Measurements from ENCODE around the gene KRT83.
"Not testable (repeated sequence)": the region's sequence is repeated elsewhere in the genome, so short reads cannot be mapped to it uniquely, and the experiment has no call there.

The KRT83 gene

GRCh38 chr12:52306731-52307130 lies 14.5 kb downstream of the KRT83 start:
- no peak for DNase-seq

DNA sequence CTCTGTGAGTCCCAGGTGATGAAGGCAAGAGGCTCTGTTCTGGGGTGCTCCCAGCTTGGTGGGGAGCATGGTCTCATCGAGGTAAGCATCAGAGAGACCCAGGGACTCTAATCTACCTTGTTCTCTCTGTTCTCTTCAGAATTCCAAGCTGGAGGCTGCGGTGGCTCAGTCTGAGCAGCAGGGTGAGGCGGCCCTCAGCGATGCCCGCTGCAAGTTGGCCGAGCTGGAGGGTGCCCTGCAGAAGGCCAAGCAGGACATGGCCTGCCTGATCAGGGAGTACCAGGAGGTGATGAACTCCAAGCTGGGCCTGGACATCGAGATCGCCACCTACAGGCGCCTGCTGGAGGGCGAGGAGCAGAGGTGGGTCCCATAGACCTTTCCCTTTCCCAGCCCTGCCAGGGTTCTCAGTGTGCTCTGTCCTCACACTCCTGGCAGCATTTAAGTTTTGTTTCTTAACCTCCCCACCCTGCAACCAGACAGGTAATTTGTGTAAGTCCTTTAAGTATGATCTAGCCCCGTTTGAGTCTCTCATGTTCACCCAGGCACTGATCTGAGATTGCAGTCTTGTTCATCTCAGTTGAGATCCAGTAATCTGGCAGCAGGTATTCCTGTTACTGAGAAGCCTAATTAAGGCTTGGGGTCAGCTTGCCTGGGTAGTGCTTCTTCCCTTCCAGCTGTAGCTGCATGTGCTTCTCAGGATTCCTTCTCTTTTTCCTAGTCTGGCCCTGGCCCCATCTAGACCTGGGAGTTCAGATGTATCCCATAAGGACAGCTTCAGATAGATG lies 15.1 kb downstream of the KRT83 start:
- no peak for DNase-seq

DNA sequence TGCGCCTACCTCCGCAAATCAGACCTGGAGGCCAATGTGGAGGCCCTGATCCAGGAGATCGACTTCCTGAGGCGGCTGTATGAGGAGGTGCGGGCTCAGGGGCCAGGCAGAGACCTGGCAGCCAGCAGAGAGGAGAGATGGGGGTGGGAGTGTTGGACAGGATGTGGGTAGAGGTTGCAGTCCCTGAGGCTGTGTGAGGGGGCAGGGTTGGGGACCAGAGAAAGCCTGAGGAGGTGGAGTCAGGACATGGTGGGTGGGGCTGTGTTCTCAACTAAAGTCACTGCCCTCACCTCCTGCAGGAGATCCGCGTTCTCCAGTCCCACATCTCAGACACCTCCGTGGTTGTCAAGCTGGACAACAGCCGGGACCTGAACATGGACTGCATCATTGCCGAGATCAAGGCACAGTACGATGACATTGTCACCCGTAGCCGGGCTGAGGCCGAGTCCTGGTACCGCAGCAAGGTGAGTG lies 16.2 kb downstream of the KRT83 start:
- not testable (repeated sequence) for DNase-seq

DNA sequence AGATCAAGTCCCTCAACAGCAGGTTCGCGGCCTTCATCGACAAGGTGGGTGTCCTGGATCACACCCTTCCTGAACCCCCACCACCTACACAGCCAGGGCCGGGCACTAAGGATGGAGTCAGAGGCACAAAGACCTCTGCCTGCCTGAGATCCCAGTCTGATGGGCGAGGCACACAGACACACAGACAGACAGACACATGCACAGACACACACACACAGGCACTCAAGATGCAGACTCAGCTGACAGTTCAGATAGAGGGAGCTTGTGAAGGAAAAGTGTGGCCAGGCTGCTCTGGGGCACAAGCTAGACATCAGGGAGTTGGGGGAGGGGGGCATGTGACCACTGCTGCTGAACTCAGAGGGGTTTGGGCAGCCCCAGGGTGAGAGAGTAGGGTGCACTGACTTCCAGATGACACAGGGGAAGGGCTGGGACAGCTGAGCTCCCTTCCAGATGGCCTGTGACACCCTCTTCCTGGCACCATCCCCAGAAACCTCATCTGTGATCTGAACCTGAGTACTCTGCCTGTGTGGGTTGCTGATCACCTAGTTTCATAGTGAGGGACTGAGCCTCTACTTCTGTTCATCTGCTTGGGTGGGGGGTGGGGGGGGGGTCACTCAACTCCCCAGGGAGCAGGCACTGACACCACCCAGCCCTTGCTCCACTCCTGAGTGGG lies 18.8 kb downstream of the KRT83 start:
- not testable (repeated sequence) for DNase-seq

DNA sequence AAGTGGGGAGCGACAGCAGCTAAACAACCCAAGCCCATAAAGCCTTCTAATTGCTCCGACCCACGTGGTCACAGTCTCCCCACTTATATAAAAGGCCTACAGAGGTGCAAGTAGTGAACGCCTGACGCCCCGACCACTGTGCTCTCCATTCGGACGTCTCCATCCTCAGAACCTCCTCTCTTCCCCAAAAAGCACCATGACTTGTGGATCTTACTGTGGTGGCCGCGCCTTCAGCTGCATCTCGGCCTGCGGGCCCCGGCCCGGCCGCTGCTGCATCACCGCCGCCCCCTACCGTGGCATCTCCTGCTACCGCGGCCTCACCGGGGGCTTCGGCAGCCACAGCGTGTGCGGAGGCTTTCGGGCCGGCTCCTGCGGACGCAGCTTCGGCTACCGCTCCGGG lies 19.5 kb downstream of the KRT83 start:
- DNase-seq, result not testable (repeated sequence)

DNA sequence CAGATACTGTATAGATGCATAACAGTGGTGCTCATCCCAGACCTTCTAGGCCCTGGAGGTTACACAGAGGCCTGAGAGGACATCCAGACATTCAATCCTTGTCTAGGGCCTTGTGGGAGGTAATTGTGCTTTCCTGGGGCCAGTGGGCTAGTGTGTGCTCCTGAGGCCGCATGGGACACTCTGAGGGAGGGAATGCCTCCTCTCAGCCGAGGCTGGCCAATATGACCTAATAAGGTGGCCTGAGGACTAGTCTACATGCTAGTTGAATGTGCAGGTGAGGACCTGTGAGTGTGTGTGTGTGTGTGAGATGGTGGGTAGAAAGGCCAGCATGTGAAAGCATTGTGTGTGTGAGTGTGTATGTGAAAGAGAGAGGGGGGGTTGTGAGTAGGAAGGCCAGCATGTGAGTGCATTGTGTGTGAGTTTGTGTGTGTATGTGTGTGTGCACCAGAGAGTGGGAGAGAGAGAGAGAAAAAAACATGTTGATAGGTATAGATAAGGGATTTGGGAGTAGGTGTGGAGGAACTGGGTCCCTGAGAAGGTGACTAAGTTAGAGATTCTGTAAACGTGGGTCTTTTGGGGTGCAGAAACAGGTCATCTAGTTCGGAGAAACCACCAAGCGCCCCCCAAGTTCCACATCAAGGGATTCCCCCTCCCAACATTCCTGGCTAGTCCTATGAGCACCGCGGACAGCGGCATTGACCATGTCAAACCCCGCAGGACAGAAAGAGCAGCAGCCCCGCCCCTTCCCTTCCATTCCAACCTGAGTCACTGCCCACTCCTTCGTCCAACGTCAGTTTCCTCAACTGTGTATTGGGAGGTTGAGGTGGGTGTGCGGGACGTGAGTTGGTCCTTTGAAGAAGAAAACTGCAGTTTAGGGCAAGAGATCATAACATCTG lies 20.2 kb downstream of the KRT83 start:
- no peak for DNase-seq

DNA sequence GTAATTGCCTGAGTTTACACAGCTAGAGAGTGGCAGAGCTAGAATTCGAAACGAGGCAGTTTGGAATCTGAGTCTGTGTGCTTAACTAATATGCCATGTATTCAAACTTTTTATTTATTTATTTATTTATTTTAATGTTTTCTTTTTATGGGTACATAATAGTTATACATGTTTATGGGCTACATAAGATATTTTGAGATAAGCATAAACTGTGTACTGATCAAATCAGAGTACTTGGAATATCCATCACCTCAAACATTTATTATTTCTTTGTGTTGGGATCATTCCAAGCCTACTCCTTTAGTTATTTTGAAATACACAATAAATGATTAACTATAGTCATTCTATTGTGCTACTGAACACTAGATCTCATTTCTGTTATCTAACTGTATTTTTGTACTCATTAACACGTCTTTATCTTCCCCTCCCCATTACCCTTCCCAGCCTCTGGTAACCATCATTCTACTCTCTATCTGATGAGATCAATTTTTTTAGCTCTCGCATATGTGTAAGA lies 22.5 kb downstream of the KRT83 start:
- DNase-seq, result no peak

GRCh38 chr12:52296572-52297215 lies 24.5 kb downstream of the KRT83 start:
- DNase-seq, result no peak

GRCh38 chr12:52295663-52296062 lies 25.5 kb downstream of the KRT83 start:
- DNase-seq, result no peak

DNA sequence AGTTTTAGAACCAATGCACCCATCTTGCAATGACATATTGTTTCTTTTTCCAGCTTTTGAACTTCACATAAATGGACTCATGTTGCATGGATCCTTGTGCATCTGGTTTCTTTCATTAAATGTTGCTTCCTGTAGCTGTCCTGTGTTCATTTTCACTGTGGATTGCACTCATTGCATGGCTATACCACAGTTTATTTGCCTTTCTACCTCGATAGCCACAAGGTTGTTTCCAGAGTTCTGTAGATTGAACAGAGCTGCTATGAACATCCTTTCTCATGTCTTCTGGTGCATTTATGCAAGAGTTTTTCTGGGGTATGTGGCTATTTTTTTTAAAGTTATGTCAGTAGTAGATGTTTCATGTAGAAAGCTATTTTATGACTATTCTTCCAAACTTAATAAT lies 26.4 kb downstream of the KRT83 start:
- DNase-seq, result no peak

- DNase-seq, result no peak
Observed at GRCh38 chr12:52293926-52294325, 27.3 kb downstream of the KRT83 start.

- DNase-seq, result no peak
Observed at GRCh38 chr12:52291267-52291935, 29.8 kb downstream of the KRT83 start, which contains the start of gene KRT81. Gene KRT81 (minus strand): TSS chr12:52291534. CDS start chr12:52291465, 69 bp downstream.

GRCh38 chr12:52290483-52291134 lies 30.6 kb downstream of the KRT83 start:
- DNase-seq, result not testable (repeated sequence)

DNA sequence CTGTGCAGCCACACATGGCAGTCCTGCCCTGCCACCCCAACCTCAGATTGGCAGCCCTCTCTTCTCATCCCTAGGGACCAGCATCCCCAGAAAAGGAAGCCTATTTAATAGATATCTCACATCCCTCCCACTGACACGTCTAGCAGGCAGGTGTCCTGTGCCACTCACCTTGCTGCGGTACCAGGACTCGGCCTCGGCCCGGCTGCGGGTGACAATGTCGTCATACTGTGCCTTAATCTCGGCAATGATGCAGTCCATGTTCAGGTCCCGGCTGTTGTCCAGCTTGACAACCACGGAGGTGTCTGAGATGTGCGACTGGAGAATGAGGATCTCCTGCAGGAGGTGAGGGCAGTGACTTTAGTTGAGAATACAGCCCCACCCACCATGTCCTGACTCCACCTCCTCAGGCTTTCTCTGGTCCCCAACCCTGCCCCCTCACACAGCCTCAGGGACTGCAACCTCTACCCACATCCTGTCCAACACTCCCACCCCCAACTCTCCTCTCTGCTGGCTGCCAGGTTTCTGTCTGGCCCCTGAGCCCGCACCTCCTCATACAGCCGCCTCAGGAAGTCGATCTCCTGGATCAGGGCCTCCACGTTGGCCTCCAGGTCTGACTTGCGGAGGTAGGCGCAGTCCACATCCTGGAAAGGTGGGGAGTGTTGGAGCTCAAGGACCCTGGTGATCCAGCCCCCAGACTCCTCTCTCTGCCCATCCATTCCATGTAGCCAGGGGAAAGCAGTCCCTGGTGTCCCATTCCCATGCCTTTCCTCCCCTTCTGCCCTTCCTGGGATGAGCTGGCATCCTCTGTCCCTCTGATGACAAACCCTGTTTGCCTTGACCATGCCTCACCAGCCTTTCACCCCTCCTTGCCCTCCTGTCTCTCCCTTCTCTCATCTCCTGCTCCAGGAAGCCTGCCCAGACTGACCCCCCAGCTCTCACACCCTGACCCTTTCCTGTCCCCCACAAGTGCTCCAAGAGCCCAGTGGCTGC lies 33.1 kb downstream of the KRT83 start:
- DNase-seq, result not testable (repeated sequence)

- DNase-seq, result not testable (repeated sequence)
Observed at GRCh38 chr12:52286857-52287785, 34.1 kb downstream of the KRT83 start.

DNA sequence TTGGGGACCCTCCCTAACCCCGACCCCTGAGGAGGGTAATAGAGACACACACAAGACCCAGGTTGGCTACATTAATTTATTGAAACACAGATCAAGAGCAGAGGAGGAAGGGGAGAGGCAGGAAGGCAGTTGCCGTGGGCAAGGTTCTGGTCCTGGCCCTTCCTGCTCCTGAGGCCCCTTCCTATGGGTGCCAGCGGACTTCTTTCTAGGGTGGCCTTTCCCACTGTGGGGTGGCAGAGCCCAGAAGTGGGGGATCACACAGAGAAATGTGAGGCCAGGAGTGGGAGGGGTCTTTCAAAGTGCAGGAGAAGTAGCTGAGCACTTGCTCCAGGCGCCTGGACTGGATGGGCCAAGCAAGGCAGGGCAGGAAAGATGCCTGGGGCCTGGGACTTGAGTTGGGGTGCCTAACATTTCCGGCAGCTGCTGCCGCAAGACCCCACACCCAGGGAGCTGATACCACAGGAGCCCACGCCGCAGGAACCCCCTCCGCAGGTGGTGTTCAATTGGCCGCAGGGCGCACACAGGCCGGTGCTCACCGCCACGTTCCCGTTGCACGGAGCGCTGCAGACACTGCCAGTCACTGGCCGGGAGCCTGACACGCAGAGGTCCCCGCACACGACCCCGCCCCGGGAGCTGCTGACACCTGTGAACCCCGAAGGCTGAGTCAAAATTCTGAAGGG lies 35.2 kb downstream of the KRT83 start:
- DNase-seq, result no peak

DNA sequence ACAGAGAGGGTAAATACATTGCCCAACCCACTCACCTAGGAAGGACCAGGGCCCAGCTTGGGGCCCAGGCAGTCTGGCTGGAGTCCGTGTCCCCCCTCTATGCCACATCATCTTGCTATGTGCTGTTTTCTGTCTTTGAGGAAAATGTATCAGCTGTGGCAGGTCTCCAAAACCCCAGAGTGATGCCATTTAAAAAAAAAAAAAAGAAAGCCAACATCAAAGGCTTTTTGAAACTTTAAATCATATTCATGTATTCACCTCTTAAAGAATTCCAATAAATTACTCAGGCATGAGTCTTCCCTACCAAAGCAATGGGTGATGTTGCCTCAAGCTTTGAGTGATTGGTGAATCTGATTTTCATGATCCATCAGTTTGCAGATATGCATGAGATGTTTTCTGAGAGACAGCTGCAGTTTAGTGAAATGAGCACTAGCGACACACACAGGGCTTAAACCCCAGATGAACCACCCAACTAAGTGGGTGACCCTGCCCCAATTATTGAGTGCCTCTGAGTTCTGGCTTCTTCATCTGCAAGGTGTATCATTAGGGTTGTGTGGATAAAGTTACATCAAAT lies 35.9 kb downstream of the KRT83 start:
- no peak for DNase-seq

Measured in GOT3 (cell line).